Large intestine (tissue), 3 donors: Measurements from ENCODE around the gene CSF2RB. TPM values are rescaled to one million over a fixed set of nuclear protein-coding genes. Genes with fewer than 3 reads are reported as not detected.

Source experiments
- DNase-seq, 2 donors: peaks; one replicate each; pipeline versions ENCODE4 v3.0.0 to v3.0.0-alpha.2; 2013
- H3K27ac ChIP-seq: one replicate; pipeline ENCODE4 v1.5.1; 2013; ENCODE audit warnings: low read length
- H3K27me3 ChIP-seq: 2 replicates; pipeline ENCODE4 v1.6.1; 2013; ENCODE audit warnings: low read length; ENCODE audit not compliant: control insufficient read depth, insufficient read depth
- H3K36me3 ChIP-seq: 2 replicates; pipeline ENCODE4 v1.6.1; 2013; ENCODE audit warnings: low read length; ENCODE audit not compliant: control insufficient read depth, insufficient read depth
- H3K4me1 ChIP-seq: one replicate; pipeline ENCODE4 v1.6.1; 2013; ENCODE audit warnings: low read length; ENCODE audit not compliant: control insufficient read depth, insufficient read depth
- H3K4me3 ChIP-seq: one replicate; pipeline ENCODE4 v1.5.1; 2013; ENCODE audit warnings: low read length
- H3K9me3 ChIP-seq: one replicate; pipeline ENCODE4 v1.6.1; 2013; ENCODE audit warnings: mild to moderate bottlenecking, low read depth, low read length, moderate library complexity; ENCODE audit not compliant: control insufficient read depth
- WGBS: methylation state at CpG from one replicate; pipeline ENCODE4 v1.1.5; 2013; ENCODE audit warnings: low lambda C conversion rate; ENCODE audit not compliant: insufficient coverage; 5-methylcytosine and 5-hydroxymethylcytosine counted together
- polyA plus RNA-seq: library from polyadenylated mRNA; unstranded; fragments of 120-200 nt; gene quantifications from one replicate; pipeline ENCODE4 v1.2.1, GENCODE V29; 2013

Gene CSF2RB
- polyA plus RNA-seq, 1 donor, result 2.2 TPM

GRCh38 chr22:36872866-36873498, 40.4 kb upstream of the CSF2RB start:
- no peak overlapping the region for H3K27ac ChIP-seq
- WGBS, result 100% methylated on average over 2 of the region's 2 CpGs
- H3K4me1 ChIP-seq, result no peaks in the 10 kb centered on the region
- H3K9me3 ChIP-seq, result no peaks in the 10 kb centered on the region
- DNase-seq, result no peak
- H3K36me3 ChIP-seq, result no peaks in the 10 kb centered on the region
- H3K4me3 ChIP-seq, result no peak overlapping the region
- H3K27me3 ChIP-seq, result peaks cover 11% of the 10 kb centered on the region

- H3K9me3 ChIP-seq, result no peaks in the 10 kb centered on the region
- H3K4me3 ChIP-seq, result no peak overlapping the region
- no CpG with 5 or more reads among the region's 6 CpGs for WGBS
- H3K27ac ChIP-seq, result no peak overlapping the region
- H3K4me1 ChIP-seq, result no peaks in the 10 kb centered on the region
- peak; percentile 31 to 46 for DNase-seq
- no peaks in the 10 kb centered on the region for H3K36me3 ChIP-seq
- peaks cover 11% of the 10 kb centered on the region for H3K27me3 ChIP-seq
These were observed 39.7 kb upstream of the CSF2RB start for GRCh38 chr22:36873614-36874308.

DNA sequence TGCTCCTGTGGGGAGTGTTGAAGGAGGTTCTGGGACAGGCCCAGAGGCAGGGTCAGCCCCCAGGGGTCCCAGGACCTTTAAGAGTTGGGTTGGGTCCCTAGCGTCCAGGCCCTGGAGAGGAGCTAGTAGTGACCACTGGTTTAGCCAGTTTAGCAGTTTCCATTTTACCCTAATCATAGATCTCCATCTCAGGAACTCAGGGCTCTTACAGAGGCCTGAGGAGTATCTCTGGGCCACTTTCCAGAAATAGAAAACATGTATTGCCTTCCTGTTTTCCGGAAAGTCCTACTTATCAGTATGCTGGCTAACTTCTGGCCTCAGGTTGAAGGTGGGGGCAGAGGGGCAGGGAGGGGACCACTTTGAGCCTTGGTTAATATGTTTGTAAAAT, 39.1 kb upstream of the CSF2RB start:
- H3K27me3 ChIP-seq, result peaks cover 9% of the 10 kb centered on the region
- H3K36me3 ChIP-seq, result no peaks in the 10 kb centered on the region
- H3K4me3 ChIP-seq, result no peak overlapping the region
- H3K9me3 ChIP-seq, result no peaks in the 10 kb centered on the region
- DNase-seq, result no peak
- H3K4me1 ChIP-seq, result no peaks in the 10 kb centered on the region
- WGBS, result no CpG with 5 or more reads among the region's 2 CpGs
- no peak overlapping the region for H3K27ac ChIP-seq

GRCh38 chr22:36874736-36875135, 38.7 kb upstream of the CSF2RB start:
- H3K27me3 ChIP-seq, result peaks cover 6% of the 10 kb centered on the region
- 96% methylated on average over 4 of the region's 9 CpGs for WGBS
- no peak overlapping the region for H3K4me3 ChIP-seq
- H3K36me3 ChIP-seq, result no peaks in the 10 kb centered on the region
- no peak overlapping the region for H3K27ac ChIP-seq
- no peaks in the 10 kb centered on the region for H3K4me1 ChIP-seq
- H3K9me3 ChIP-seq, result no peaks in the 10 kb centered on the region
- no peak for DNase-seq

DNA sequence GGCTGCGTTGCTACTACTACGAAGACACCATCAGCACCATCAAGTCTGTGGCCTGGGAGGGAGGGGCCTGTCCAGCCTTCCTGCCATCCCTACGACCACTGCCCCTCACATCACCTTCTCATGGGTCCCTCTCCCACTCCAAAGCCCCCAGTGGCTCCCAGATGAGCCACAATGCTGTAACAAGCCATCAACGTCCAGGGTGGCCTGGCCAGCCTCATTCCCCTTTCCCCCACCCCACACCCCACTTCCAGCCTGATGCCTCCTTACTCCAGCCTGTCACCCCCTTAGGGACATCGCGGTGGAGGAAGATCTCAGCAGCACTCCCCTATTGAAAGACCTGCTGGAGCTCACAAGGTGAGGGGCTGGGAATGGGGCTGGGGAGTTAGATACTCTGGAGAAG, 37.7 kb upstream of the CSF2RB start:
- no peak for DNase-seq
- Histone ChIP-seq H3K36me3 (no peaks in the 10 kb centered on the region), H3K27ac (no peak overlapping the region), H3K27me3 (peaks cover 3% of the 10 kb centered on the region), H3K4me3 (no peak overlapping the region), H3K9me3 (peaks cover under 1% of the 10 kb centered on the region), H3K4me1 (no peaks in the 10 kb centered on the region)
- WGBS, result no CpG with 5 or more reads among the region's 6 CpGs

DNA sequence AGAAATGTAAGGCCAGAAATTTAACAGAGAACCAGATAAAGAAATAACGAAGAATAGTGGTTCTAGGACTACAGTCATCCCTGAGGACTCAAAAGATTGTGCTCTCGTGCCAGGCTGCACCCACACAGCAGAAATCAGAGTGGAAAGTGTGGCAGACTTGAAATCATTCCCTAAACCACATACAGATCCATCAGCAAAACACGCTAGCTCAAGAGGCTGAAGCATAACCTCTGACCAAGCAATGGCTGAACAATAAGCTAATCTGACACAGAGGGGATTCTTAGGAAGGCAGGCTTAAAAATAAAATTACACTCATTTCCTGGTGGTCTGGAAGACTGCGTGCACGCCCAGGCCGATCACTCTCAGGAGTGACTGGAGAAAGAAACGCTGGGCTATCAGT, 33.7 kb upstream of the CSF2RB start:
- H3K36me3 ChIP-seq, result no peaks in the 10 kb centered on the region
- H3K27me3 ChIP-seq, result peaks cover 3% of the 10 kb centered on the region
- H3K4me1 ChIP-seq, result no peaks in the 10 kb centered on the region
- no peak overlapping the region for H3K27ac ChIP-seq
- H3K4me3 ChIP-seq, result no peak overlapping the region
- H3K9me3 ChIP-seq, result peaks cover 6% of the 10 kb centered on the region
- 67% methylated on average over 1 of the region's 7 CpGs for WGBS
- DNase-seq, result no peak

DNA sequence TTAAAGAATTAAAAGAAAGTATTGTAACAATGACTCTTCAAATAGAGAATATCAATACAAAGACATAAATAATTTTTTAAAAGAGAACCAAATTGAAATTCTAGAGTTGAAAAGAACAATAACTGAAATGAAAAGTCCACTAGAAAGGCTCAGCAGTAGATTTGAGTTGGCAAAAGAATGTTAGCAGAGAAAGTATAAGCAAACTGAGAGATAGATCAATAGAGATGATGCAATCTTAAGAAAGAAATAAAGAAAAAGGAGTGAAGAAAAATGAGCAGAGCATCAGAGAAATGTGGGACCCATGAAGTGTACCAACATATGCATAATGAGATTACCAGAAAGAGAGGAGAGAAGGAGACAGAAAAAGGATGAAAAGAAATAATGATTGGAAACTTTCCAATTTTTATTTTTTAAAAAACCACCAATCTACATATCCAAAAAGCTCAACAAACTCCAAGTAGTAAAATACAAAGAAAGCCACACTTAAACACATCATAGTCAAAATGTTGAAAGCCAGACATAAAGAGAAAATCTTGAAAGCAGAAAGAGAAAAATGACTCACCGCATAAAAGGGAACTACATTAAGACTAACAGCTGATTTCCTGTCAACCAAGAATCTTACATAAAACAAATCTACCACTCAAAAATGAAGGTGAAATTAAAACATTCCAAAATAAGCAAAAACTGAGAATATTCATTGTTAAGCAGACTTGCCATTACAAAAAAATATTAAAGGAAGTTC, 31.8 kb upstream of the CSF2RB start:
- peaks cover 9% of the 10 kb centered on the region for H3K27me3 ChIP-seq
- no peaks in the 10 kb centered on the region for H3K4me1 ChIP-seq
- no CpG with 5 or more reads among the region's 1 CpG for WGBS
- DNase-seq, result no peak
- H3K27ac ChIP-seq, result no peak overlapping the region
- peaks cover 6% of the 10 kb centered on the region for H3K9me3 ChIP-seq
- H3K36me3 ChIP-seq, result no peaks in the 10 kb centered on the region
- H3K4me3 ChIP-seq, result no peak overlapping the region

DNA sequence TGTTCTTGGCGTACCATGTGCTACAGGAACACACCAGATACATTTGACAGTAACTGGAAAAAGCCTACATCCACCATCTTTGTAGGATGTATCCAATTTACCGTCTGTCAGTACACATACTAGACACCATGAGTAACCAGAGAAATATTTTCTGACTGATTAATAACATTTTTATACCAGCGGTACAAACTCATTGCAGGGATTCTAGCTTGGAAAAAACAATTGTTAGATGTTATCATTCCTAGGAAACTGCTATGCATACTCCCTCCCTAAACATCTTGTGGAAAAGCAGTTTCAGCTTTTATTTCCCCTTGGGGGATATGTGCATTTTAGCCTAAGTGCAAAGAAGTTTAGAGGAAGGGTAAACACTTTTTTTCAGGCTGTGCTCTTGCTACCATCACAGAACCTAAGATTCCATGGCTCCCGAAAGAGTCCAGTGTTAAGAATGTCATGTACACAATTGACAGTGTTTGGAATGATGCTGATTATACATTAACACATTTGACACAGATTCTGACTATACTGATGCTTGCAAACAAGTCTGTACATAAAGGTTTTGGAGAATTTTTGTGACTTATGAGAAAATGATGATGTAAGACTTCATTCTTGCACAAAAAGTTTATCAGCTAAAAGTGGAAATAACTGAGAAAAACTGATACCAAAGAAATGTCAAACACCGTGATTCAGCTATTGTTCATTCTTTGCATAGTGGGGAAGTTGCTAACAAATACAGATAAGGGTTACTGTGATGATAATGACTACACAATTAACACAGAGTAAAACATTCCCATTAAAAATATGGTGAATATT, 28.9 kb upstream of the CSF2RB start:
- Histone ChIP-seq H3K9me3 (peaks cover 6% of the 10 kb centered on the region), H3K27me3 (peaks cover 6% of the 10 kb centered on the region), H3K36me3 (no peaks in the 10 kb centered on the region), H3K27ac (no peak overlapping the region), H3K4me1 (no peaks in the 10 kb centered on the region), H3K4me3 (no peak overlapping the region)
- DNase-seq, result no peak
- no CpG with 5 or more reads among the region's 5 CpGs for whole genome bisulfite sequencing

DNA sequence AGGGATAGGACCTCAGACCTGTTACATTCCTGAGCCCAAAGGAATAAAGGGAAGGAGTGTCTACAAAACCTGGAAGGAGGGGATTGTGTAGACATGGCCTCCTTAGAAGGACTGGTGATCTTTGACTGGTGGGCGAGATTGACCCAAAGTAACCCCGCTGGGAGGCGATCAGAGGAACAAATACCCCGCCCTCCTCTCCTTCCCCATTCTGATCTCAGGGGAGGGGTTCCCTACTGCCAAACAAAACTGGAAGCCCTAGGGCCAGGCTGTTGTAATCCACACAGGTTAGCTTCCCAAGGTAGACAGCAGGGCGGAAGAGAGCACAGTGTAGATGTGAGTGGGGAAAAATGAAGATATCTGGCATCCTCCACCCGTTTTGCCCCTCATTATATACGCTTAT, 28.0 kb upstream of the CSF2RB start:
- peaks cover 6% of the 10 kb centered on the region for H3K9me3 ChIP-seq
- WGBS, result 100% methylated on average over 1 of the region's 7 CpGs
- peaks cover 6% of the 10 kb centered on the region for H3K27me3 ChIP-seq
- no peaks in the 10 kb centered on the region for H3K36me3 ChIP-seq
- DNase-seq, result no peak
- H3K4me3 ChIP-seq, result no peak overlapping the region
- H3K4me1 ChIP-seq, result no peaks in the 10 kb centered on the region
- H3K27ac ChIP-seq, result no peak overlapping the region

DNA sequence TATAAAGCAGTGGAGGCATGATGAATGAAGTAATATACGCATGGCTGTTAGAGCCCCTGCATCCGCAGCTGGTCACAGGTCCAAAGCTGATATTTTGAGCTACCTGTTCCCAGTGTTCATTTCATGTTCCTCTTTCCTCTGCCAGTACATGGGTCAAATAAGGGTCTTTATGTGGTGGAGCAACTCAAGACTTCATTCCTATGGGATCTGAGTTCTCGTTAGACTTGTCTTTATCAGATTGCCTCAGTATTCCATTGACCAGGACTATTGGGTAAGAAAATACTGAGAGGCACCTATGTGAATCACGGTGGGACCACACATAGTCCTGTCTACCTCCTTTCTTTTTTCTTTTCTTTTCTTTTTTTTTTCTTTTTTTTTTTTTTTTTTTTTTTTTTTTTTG, 27.4 kb upstream of the CSF2RB start:
- DNase-seq, result no peak
- Histone ChIP-seq H3K27ac (no peak overlapping the region), H3K4me3 (no peak overlapping the region), H3K27me3 (peaks cover 6% of the 10 kb centered on the region), H3K36me3 (no peaks in the 10 kb centered on the region), H3K4me1 (no peaks in the 10 kb centered on the region), H3K9me3 (peaks cover 2% of the 10 kb centered on the region)
- no CpG with 5 or more reads among the region's 4 CpGs for WGBS
